HCT116 (cell line): Measurements from ENCODE around the gene ARID3A. TPM values are rescaled to one million over a fixed set of nuclear protein-coding genes. Genes with fewer than 3 reads are reported as not detected.

Experiments
- ATAC-seq: fragments of 200-7000 bp; cut with Tn5 transposase; 2 replicates; pipeline ENCODE4 v1.9.1; 2020; ENCODE audit warnings: mild to moderate bottlenecking, moderate library complexity
- BruUV-seq: library from RNA; stranded (reverse); fragments of 400-500 nt; replicated peaks from 2 replicates; lab custom pipeline; 2021; lab: Mats Ljungman, UMichigan
- CTCF ChIA-PET: fragments of 300-600 bp; sonication (Branson Sonifier 250); formaldehyde crosslinking; loops from one replicate; lab custom pipeline; 2021; ENCODE audit warnings: antibody characterized with exemption; lab: Charles Lee
- POLR2A ChIA-PET: fragments of 300-600, 350-600 bp; sonication (Branson Sonifier 250); formaldehyde crosslinking; loops from one replicate; lab custom pipeline; 2021; ENCODE audit warnings: antibody characterized with exemption; lab: Charles Lee
- RAD21 ChIA-PET, 2 experiments: fragments of 300-600 bp; sonication (Branson Sonifier 250); formaldehyde crosslinking; loops; one replicate each; lab custom pipeline; 2023; ENCODE audit warnings: low total read pairs in 2 of 2; ENCODE audit not compliant: uncharacterized antibody in 2 of 2, unreplicated experiment in 2 of 2, low non-redundant PET in 1 of 2; lab: Charles Lee
- DNase-seq: peaks from one replicate; pipeline ENCODE4 v3.0.0-alpha.2; 2010; ENCODE audit warnings: low read depth, low spot score
- H2AFZ ChIP-seq: fragments of 200-600 bp; shearing (Covaris generic), sonication (generic); 2 replicates; pipeline ENCODE4 v1.6.1; 2017; ENCODE audit warnings: low read depth, mixed run types, mixed read lengths, antibody characterized with exemption, low read length; ENCODE audit not compliant: poor library complexity, severe bottlenecking
- H3K27ac ChIP-seq: 2 replicates; pipeline ENCODE4 v1.5.1; 2012; ENCODE audit warnings: low read depth, low read length
- H3K27me3 ChIP-seq: fragments of 200-600 bp; sonication (generic); 2 replicates; pipeline ENCODE4 v1.6.1; 2016; ENCODE audit warnings: mixed run types, low read length, mixed read lengths; ENCODE audit not compliant: insufficient read depth
- H3K36me3 ChIP-seq, 2 experiments: fragments of 200-500 bp in 1 of 2; fragments of 200-600 bp in 1 of 2; sonication (Bioruptor generic) in 1 of 2; sonication (generic) in 1 of 2; 2 replicates each; pipeline versions ENCODE4 v1.5.1 to v1.6.1; 2014 to 2016; ENCODE audit warnings: low read length in 2 of 2, inconsistent platforms in 1 of 2, mixed read lengths in 1 of 2, mixed run types in 1 of 2; ENCODE audit not compliant: insufficient read depth in 2 of 2, control insufficient read depth in 1 of 2
- H3K4me1 ChIP-seq, 2 experiments: fragments of 200-600 bp in 1 of 2; sonication (generic) in 1 of 2; 2 replicates each; pipeline versions ENCODE4 v1.5.1 to v1.6.1; 2012 to 2017; ENCODE audit warnings: low read length in 2 of 2, inconsistent platforms in 1 of 2, mild to moderate bottlenecking in 1 of 2, mixed read lengths in 1 of 2, mixed run types in 1 of 2, moderate library complexity in 1 of 2; ENCODE audit not compliant: insufficient read depth in 2 of 2, control insufficient read depth in 1 of 2
- H3K4me2 ChIP-seq: fragments of 200-600 bp; sonication (generic); 2 replicates; pipeline ENCODE4 v1.6.1; 2017; ENCODE audit warnings: mixed run types, low read length, mixed read lengths
- H3K4me3 ChIP-seq, 2 experiments: fragments of 200-600 bp in 1 of 2; sonication (generic) in 1 of 2; replicated peaks in 1 of 2; 2 replicates each; pipeline ENCODE4 v1.5.1; 2011 to 2016; ENCODE audit warnings: low read length in 2 of 2, control low read depth in 1 of 2, low read depth in 1 of 2, mild to moderate bottlenecking in 1 of 2, mixed read lengths in 1 of 2, mixed run types in 1 of 2
- H3K79me2 ChIP-seq: fragments of 200-600 bp; sonication (generic); 2 replicates; pipeline ENCODE4 v1.6.1; 2017; ENCODE audit warnings: mild to moderate bottlenecking, mixed run types, low read length, moderate library complexity, mixed read lengths; ENCODE audit not compliant: insufficient read depth
- H3K9ac ChIP-seq: fragments of 200-600 bp; sonication (generic); 2 replicates; pipeline ENCODE4 v1.6.1; 2016; ENCODE audit warnings: low read length, mixed read lengths
- H3K9me2 ChIP-seq: fragments of 200-600 bp; sonication (generic), shearing (Covaris generic); 2 replicates; pipeline ENCODE4 v1.6.1; 2017; ENCODE audit warnings: mixed run types, mild to moderate bottlenecking, moderate library complexity; ENCODE audit not compliant: insufficient read depth
- H3K9me3 ChIP-seq, 2 experiments: fragments of 200-500 bp in 1 of 2; fragments of 200-600 bp in 1 of 2; sonication (Bioruptor generic) in 1 of 2; sonication (generic) in 1 of 2; 2 replicates each; pipeline ENCODE4 v1.6.1; 2014 to 2017; ENCODE audit warnings: low read length in 2 of 2, mixed read lengths in 2 of 2, inconsistent platforms in 1 of 2, low read depth in 1 of 2, mild to moderate bottlenecking in 1 of 2, mixed run types in 1 of 2, moderate library complexity in 1 of 2; ENCODE audit not compliant: control insufficient read depth in 1 of 2, insufficient read depth in 1 of 2
- H4K20me1 ChIP-seq: fragments of 200-600 bp; sonication (generic), shearing (Covaris generic); 2 replicates; pipeline ENCODE4 v1.6.1; 2017; ENCODE audit warnings: mixed run types, mild to moderate bottlenecking, moderate library complexity; ENCODE audit not compliant: insufficient read depth
- ATF3 ChIP-seq: IDR thresholded peaks from 2 replicates; pipeline ENCODE4 v1.6.1; 2012
- CBX3 ChIP-seq: IDR thresholded peaks from 2 replicates; pipeline ENCODE4 v1.6.1; 2012; ENCODE audit warnings: low read depth
- CEBPB ChIP-seq: IDR thresholded peaks from 2 replicates; pipeline ENCODE4 v1.6.1; 2012; ENCODE audit warnings: low read depth
- CTCF ChIP-seq, 3 experiments: fragments of 200-600 bp in 1 of 3; sonication (generic) in 1 of 3; IDR thresholded peaks in 2 of 3; conservative IDR thresholded peaks in 1 of 3; 2 replicates each; pipeline ENCODE4 v1.5.1; 2012 to 2017; ENCODE audit warnings: low read depth in 2 of 3, low read length in 2 of 3, antibody characterized with exemption in 1 of 3, borderline replicate concordance in 1 of 3, control low read depth in 1 of 3, mild to moderate bottlenecking in 1 of 3, mixed read lengths in 1 of 3, mixed run types in 1 of 3, moderate library complexity in 1 of 3; ENCODE audit not compliant: insufficient read depth in 1 of 3
- EGR1 ChIP-seq: IDR thresholded peaks from 2 replicates; pipeline ENCODE4 v1.6.1; 2012; ENCODE audit warnings: low read depth
- ELF1 ChIP-seq: IDR thresholded peaks from 2 replicates; pipeline ENCODE4 v1.6.1; 2012; ENCODE audit warnings: low read depth, borderline replicate concordance
- EZH2 ChIP-seq: fragments of 200-600 bp; sonication (generic); IDR thresholded peaks from 2 replicates; pipeline ENCODE4 v1.6.1; 2017; ENCODE audit warnings: antibody characterized with exemption, mixed run types
- EZH2phosphoT487 ChIP-seq: fragments of 200-600 bp; IDR thresholded peaks from 2 replicates; pipeline ENCODE4 v1.6.1; 2018; ENCODE audit warnings: antibody characterized with exemption, borderline replicate concordance
- FOSL1 ChIP-seq: IDR thresholded peaks from 2 replicates; pipeline ENCODE4 v1.6.1; 2012; ENCODE audit warnings: low read depth
- JUND ChIP-seq: IDR thresholded peaks from 2 replicates; pipeline ENCODE4 v1.6.1; 2012
- MAX ChIP-seq: IDR thresholded peaks from 2 replicates; pipeline ENCODE4 v1.6.1; 2012
- POLR2A ChIP-seq: IDR thresholded peaks from 2 replicates; pipeline ENCODE4 v1.7.0; 2011; ENCODE audit warnings: borderline replicate concordance; ENCODE audit not compliant: insufficient read depth, insufficient read length; ENCODE audit errors: extremely low read depth
- POLR2AphosphoS5 ChIP-seq: IDR thresholded peaks from 2 replicates; pipeline ENCODE4 v1.6.1; 2011; ENCODE audit warnings: mild to moderate bottlenecking, low read depth, low read length, moderate library complexity
- REST ChIP-seq: IDR thresholded peaks from 2 replicates; pipeline ENCODE4 v1.6.1; 2012; ENCODE audit warnings: low read depth
- SIN3A ChIP-seq: IDR thresholded peaks from 2 replicates; pipeline ENCODE4 v1.6.1; 2012; ENCODE audit warnings: low read depth
- SP1 ChIP-seq: IDR thresholded peaks from 2 replicates; pipeline ENCODE4 v1.6.1; 2012; ENCODE audit warnings: low read depth
- SRF ChIP-seq: IDR thresholded peaks from 2 replicates; pipeline ENCODE4 v1.6.1; 2012; ENCODE audit warnings: low read depth
- TCF7L2 ChIP-seq: IDR thresholded peaks from 2 replicates; pipeline ENCODE4 v1.7.0; 2011; ENCODE audit warnings: borderline replicate concordance, inconsistent platforms; ENCODE audit not compliant: insufficient read depth, insufficient read length; ENCODE audit errors: extremely low read depth
- ZFX ChIP-seq: fragments of 450-650 bp; IDR thresholded peaks from 2 replicates; pipeline ENCODE4 v1.6.1; 2017
- ZNF274 ChIP-seq: fragments of 200-500 bp; sonication (Bioruptor generic); IDR thresholded peaks from 2 replicates; pipeline ENCODE4 v1.6.1; 2014; ENCODE audit warnings: mild to moderate bottlenecking, low read depth, low read length, inconsistent platforms
- intact Hi-C: fragments of 100-400 bp; cut with micrococcal nuclease; formaldehyde crosslinking; loops from 2 replicates; pipeline ENCODE4 v1.10.0; 2022
- total RNA-seq: library from RNA; stranded (reverse); gene quantifications from one replicate; pipeline ENCODE4 v1.2.1, GENCODE V29; 2021; ENCODE audit not compliant: unreplicated experiment

ARID3A gene
- total RNA-seq, 1 experiment from 2014 or later: 21.8 TPM

GRCh38 chr19:956766-957440 is 31.1 kb downstream of the ARID3A start:
- ATAC-seq: peak; percentile 53

More at GRCh38 chr19:956766-957440, 31.1 kb downstream of the ARID3A start:
- H3K27me3 ChIP-seq: no peaks in the 10 kb centered on the region
- H3K36me3 ChIP-seq: no peaks in the 10 kb centered on the region
- peaks cover 63 to 94% of the 10 kb centered on the region in 2 experiments for H3K4me1 ChIP-seq
- ChIA-PET POLR2A (no interaction called here), CTCF (no interaction called here), RAD21 (interaction anchor here in 1 of 2 experiments (0.6 kb wide), 1 partner anchor 34 kb away, joined by 5 read pairs; no protein-coding TSS in a partner anchor)
- peak overlapping the region; percentile 91 for H3K4me2 ChIP-seq
- no peaks in the 10 kb centered on the region for H4K20me1 ChIP-seq
- no peaks in the 10 kb centered on the region for H3K9me2 ChIP-seq
- H3K79me2 ChIP-seq: peaks cover 18% of the 10 kb centered on the region
- DNase-seq: peak; percentile 36
- BruUV-seq: no TSS peak
- intact Hi-C loops: no loop called here
- peak overlapping the region; percentile 27 to 53 for H3K4me3 ChIP-seq
- H3K9me3 ChIP-seq: no peaks in the 10 kb centered on the region
- peak overlapping the region; percentile 80 for H3K27ac ChIP-seq
- no peak for TF ChIP-seq ATF3
- no peak for TF ChIP-seq ZFX
- TF ChIP-seq EGR1: no peak
- no peak for TF ChIP-seq ELF1
- no peak for TF ChIP-seq SP1
- TF ChIP-seq EZH2phosphoT487: no peak
- TF ChIP-seq JUND: no peak
- no peak for TF ChIP-seq POLR2A
- no peak; the same call in 1 of the 2 replicates for TF ChIP-seq POLR2AphosphoS5
- TF ChIP-seq MAX: no peak
- TF ChIP-seq REST: no peak
- no peak for TF ChIP-seq ZNF274
- TF ChIP-seq CBX3: no peak
- TF ChIP-seq CTCF (IDR thresholded peaks at IDR 0.05 in 2 of 3, conservative IDR thresholded peaks at IDR 0.05 in 1 of 3; ENCODE audit: borderline replicate concordance in 1 of 3, insufficient read depth in 1 of 3, low read depth in 2 of 3, low read length in 2 of 3): no peak
- no peak for TF ChIP-seq EZH2
- no peak for TF ChIP-seq TCF7L2
- TF ChIP-seq CEBPB: no peak
- no peak for TF ChIP-seq FOSL1
- TF ChIP-seq SIN3A: no peak
- TF ChIP-seq SRF: no peak
- peak overlapping the region; percentile 71 for H3K9ac ChIP-seq
- no peak overlapping the region for H2AFZ ChIP-seq
